Measurements from ENCODE around the gene NOL8.

Gene NOL8

DNA sequence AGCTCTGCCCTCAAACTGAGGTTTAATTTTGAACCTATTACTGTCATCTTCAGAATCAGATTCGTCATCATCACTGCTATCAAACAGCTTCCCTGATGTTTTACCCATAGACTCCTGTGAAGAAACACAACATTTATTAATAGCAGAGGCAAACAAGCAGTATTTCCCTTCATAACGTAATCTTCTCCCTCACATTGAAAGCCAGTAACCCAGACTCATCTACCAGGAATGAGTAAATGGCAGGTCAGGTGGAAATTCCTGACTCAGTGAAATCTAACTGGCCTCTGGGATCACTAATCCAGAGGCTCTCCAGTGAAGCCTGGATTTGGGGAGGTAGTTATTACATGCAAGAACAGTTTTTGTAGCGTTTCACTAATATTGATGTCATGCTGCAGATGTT is 14.6 kb downstream of the NOL8 start:
- no peak for DNase-seq (ENCODE audit: low spot score)

DNA sequence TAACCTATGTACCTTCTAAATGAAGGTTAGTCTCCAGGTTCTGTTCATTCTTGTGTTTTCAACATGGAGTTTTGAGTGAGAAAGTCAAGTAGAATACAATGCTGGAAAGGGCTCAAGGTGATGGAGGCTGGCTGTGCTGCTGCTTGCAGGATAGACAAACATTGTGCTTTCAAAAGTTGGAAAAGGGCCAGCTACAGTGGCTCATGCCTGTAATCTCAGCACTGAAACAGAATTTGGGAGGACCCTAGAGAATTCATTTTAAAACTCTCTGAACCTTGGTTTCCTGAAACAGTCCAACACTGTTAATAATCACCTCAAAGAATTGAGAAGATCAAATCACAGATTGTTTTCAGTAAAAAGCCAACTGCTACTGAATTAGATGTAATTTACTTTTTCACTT is 16.3 kb downstream of the NOL8 start:
- DNase-seq (ENCODE audit: low spot score) = no peak

DNA sequence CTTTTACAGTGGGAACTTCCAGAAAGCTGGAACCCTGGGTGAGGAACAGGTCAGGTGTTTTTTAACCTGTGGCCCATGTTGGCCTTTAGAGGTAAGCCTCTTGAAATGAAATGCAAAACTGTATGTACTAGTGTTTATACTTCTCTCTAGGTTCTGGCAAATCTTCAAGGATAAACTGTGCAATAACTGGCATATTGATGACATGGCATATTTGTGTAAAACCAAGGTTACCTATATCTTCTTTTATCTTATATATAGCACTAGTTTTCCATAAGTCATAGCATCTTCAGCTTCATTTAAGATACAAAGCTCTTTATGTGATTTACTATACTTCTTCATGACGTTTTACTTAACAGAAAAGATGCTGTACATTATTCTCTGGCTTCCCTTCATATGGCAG is 24.2 kb downstream of the NOL8 start:
- DNase-seq (ENCODE audit: low spot score) = no peak

DNA sequence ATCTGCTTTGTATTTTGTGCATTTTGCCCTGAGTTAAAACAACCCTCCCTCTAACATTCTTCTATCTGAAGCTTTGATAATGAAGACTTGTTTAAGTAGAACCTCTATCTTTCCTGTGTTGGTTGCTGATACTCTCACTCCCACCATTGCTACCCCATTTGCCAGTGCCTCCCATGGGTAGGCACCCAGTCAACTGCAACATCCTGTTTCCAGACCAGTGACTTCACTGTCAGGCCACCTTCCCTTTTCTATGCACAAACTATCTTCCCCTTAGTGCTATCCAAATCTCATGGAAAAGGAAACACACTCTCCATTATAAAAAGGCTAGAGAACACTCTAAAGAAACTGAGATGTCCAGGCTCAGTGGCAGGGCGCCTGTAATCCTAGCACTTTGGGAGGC is 26.0 kb downstream of the NOL8 start:
- DNase-seq (ENCODE audit: low spot score) = no peak

DNA sequence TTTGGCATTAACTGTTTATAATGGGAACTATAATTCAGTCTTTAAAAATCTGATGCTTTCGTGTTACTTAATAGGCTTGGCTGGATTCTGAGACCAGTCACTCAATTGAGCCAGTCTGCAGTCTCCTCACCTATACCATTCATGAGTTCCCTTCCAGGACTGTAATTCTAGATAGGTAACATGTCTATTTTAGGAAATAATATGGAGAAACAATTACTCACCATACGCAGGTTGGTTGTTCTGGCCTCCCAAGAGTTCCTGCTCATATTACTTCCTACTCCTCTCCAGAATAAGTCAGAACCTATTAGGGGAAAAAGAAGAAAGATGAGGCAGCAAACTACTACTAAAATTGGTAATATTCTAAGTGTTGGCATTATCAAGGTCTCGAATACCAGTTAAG is 27.1 kb downstream of the NOL8 start:
- no peak for DNase-seq (ENCODE audit: low spot score)

DNA sequence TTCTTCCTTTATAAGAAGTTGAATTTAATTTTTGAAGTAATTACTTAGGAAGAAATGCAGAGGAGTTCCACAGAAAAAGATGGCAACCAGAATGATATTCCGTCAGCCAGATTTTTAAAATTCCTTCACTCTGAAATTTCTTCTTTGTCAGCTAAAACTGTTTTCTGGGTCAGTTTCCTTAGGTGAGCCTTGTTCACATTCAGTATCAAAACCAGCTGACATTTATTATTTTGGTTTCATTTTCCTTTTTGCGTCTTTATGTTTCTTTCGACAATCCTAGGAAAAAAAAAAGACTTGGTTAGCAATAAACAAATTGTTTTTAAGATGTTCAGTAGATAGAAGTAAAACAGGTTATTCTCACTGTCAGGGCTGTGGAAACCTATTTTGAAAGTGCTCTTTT is 27.5 kb downstream of the NOL8 start:
- DNase-seq (ENCODE audit: low spot score) = no peak

DNA sequence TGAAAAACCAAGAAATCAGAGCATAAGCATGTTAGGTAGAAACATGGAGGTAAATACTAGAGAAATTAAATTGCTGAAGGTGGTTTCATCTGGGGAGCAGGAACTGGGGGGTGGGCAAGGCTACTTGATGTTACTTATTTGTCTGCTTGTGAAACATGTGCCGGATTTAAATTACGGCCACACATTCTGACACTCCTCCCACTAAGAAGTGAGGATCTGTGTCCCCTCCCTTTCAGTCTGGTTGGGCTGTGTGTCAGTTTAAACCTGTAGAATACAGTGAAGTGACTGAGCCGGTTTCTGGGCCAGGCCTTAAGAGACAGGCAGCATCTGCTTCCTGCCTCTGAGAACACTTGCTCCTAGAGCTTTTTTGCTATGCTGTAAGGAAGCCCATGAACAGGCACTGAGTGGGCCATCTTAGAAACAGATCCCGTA is 29.3 kb downstream of the NOL8 start:
- DNase-seq (ENCODE audit: low spot score) = peak; percentile 47

DNA sequence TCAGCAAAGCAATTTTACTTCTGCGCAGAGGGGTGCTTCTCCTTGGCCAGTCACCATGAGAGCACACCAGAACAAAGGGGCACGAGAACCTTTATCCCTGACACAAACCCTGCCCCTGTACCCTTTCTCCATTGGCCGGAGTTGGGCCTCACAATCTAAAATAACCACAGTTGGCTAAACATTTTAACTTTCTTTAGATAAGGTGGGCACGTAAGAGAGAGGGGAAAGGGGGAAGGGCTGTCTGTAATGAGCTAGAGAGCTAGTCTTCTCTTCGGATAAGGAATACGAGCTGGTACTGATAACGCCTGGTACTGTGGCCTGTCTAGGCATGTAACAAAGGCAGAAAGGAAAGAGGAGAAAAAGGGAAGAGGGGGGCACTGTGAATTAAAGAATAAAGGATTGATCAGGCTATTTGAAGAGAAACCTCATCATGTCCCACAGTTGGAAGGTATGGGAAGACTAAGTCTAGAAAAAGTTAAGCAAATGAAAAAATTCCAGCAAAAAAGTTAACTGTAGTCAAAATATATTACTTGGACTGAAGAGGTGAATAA is 29.8 kb downstream of the NOL8 start:
- peak; percentile 51 for DNase-seq (ENCODE audit: low spot score)

DNA sequence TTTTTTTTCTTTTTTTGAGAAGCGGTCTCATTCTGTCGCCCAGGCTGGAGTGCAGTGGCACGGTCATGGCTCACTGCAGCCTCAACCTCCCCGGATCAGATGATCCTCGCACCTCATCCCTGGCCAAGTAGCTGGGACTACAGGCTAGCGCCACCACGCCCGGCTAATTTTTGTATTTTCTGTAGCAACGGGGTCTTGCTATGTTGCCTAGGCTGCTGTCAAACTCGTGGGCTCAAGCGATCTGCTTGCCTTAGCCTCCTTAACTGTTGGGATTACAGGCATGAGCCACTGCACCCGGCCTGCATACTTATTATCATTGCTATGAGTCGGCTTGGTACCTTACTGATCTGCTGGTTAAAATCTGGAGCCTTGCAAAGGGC is 30.9 kb downstream of the NOL8 start:
- DNase-seq (ENCODE audit: low spot score) = peak; percentile 53

DNA sequence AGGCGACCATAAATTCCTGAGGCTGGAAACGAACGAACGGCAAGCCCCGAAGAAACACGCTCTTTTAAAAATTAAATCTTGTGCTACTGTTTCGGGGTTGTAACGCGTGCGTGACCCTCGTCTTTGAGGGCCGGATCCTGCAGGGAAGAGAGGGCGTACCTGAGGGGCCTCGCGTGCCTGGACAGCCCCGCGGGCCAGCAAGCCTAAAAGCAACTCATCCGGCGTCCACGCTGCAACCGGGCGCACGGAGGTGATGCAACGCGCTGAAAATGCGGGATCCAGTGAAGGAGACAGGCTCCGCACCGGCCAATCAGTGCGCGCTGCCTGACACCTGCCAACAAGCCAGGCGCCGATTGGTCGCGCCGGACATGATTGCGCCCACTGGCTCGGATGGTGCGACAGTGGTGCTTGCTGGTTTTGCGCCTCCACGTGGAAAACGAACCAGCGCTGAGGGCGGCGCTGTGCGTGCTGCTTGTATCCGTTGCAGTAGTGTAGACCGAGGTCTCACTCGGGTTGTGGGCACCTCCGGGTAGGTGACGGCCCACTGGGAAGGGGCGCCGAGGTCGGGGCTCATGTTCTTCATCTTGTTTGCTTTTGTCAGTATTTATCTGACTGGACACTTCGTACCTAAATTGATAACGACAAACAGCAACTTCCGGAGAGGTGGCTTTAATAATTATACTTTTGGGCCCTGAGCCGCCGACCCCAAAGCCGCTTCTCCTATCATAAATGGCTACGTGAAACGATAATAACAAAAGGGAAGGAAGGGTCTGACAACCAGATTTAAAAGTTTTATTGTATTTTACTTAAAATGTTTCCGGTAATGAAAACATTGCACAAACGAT is 31.5 kb downstream of the NOL8 start, which contains the start of gene IARS1:
Gene IARS1 (minus strand): TSS at position 246 of the 845 bp plus-strand sequence. CDS start 4,278 bp downstream, outside the sequence.
- DNase-seq (ENCODE audit: low spot score) = peak; percentile 98

DNA sequence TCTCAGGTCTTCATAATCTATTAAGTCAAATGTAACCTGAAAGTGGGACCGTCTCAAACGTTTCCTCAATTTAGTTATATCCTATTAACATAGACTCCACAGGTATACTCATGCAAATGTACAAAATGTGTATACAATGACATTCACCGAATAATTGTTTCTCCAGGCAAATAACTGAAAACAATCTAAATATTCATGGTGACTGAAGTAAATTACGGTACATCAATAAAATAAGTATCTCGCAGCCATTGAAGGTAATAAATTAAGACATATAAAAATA is 32.1 kb downstream of the NOL8 start:
- DNase-seq (ENCODE audit: low spot score) = peak; percentile 63

DNA sequence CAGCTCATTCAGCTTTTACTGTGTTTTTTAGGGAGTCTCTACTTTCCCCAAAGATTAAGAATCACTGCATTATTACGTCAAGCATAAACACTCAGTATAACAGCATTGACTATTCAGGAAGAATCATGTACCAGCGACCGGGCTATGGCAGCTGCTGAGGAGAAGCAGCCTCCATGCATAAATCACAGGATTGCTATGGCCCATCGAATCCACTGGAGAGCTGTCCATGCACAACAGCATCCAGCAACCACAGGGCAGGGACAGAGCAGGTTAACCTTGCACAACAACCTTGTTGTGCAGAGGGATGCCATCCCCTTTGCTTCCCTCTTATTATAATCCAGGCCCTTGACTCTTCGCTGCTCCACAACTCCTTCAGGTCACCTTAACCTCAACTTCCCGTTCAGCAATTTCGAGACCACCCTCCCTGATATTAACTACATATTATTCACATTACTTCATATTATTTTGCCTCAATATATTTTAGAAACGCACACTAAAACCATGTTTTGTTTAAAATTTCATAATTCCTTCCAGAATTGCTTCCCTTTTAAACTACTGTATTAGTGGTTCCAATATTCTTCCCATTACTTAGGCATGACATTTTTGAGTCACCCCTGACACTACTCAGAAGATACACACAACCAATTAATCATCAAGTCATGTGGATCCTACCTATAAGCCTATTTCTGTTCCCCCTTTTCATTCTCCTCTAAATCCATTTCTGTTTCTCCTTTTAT is 32.6 kb downstream of the NOL8 start:
- DNase-seq (ENCODE audit: low spot score) = peak; percentile 33

DNA sequence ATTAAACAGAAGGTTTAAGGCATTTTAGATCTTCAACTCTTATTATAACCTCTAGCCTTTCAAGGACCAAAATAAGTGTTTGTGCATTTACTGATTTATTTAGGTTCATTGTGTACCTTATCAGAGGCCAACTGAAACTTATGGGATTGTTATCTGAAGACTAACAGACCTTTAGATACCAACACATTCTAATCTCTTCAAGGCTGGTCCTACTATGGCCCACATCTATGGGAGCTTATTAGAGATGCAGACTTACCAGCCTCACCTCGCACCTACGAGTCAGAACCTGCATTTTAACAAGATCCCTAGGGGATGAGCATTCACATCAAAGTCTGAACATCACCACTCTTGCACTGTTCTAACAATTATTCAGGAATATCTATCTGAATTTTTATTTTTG is 33.6 kb downstream of the NOL8 start:
- peak; percentile 16 for DNase-seq (ENCODE audit: low spot score)

DNA sequence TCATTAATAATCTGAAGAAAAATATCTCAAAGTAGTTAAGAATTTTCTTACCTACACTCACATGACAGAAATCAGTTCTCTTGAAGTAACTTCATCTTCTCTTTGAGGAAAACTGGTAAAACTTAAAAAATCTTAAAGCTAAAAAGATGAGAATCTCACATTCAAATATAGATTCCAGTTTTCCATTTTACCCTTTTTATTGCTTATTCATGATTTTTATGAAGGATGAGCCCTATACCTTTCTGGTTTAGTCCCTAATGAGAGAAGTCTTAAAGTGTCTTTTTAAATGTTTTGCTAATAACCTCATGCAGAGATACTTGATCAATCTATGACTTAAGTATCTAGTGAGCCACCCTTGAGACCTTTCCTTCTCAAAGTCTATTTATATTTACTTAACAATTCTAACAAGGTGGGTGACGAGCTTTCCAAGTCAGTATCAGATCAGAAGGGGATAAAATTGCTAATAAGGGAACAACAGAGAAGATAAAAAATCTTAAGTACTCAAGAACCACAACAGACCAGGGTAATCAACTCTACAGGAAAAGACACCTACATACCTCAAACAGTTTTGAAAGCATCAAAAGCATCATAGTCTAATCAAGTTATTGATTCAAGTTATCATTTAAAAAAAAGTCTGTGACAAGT is 34.2 kb downstream of the NOL8 start:
- peak; percentile 19 for DNase-seq (ENCODE audit: low spot score)

DNA sequence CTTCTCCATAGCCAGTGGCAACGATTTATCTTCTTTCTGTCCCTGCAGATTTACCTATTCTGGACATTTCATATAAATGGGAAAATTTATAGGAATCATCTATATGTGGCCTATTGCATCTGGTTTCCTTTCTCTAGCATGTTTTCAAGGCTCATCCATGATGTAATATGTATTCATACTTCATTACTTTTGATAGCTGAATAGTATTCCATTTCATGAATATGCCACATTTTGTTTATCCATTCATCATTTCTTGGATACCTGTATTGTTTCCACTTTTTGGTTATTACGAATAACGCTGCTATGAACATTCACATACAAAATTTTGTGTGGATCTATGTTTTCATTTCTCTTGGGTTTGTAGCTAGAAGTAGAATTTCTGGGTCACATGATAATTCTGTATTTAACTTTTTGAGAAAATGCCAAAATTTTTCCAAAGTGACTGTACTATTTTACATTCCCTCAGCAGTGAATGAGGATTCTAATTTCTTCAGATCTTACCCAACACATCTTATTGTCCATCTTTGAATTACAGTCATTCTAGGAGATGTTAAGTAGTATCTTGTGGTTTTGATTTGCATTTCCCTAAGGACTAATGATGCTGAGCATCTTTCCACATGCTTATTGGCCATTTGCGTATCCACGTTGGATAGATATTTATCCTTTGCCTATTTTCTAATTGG is 35.3 kb downstream of the NOL8 start:
- DNase-seq (ENCODE audit: low spot score) = no peak

DNA sequence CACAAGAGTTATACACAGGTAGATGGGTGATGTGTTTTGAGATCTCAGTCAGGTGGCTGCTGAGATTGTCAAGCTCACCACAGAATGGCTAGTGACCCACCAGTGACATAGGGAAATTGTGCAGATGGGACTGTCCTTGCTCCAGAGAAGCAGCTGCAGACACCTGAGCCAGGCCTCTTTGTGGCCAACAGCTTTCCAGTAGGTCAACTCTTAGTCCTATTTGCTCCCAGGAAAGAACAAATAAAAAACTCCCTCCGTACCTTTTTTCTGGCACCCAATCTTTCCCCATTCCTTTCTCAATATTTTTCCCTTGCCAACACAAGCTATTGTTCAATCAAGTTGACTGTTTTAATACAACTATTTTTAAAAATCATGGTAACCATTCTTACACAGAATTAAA is 45.8 kb downstream of the NOL8 start:
- DNase-seq (ENCODE audit: low spot score) = no peak

DNA sequence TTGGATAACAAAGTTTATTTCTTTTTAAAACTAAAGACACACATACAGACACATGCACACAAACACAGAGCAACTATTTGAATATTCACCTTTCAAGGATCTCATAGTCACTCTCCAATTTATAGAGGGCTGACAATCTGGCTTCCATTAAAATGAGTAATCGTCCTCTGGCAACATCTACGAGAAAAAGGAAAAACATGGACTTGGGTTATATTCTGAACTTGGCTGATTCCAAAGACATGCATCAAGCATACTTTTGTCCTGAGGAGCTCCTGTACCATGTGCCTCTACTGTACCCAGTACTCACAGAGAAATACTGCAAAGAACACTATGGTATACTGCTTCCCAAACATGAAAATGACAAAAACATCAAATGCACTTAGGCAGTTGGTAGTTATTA is 47.0 kb downstream of the NOL8 start:
- no peak for DNase-seq (ENCODE audit: low spot score)

DNA sequence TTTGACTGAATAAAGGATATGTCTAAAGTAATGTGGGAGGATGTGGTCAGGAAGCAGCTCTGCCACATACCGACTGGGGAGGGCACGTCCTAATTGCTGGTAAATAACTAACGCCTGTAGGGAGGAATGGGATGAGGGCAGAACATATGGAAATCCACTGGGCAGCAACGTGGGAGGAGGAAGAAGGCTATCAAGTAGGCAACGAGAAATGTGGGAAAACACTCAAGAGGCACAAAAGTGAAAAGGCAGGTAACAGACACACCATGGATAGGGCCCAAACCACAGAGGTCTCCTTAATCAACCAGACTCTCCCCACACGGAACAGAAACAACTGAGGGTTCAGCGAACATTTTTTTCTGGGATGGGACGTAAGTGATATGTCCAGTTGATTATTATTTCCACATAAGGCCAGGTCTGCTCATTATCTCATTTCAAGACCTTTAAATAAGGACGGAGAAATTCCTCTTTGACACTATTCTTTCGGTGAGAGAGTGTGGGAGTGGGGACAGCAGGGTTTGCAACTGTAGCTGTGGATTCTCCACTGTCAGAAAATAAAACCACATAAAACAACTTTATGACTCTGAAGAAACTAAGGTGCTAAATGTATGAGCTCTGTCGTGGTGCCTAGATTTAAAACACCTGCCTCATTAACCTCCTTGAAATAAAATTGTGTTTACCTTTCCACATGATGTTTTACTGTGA is 48.7 kb downstream of the NOL8 start:
- no peak for DNase-seq (ENCODE audit: low spot score)

DNA sequence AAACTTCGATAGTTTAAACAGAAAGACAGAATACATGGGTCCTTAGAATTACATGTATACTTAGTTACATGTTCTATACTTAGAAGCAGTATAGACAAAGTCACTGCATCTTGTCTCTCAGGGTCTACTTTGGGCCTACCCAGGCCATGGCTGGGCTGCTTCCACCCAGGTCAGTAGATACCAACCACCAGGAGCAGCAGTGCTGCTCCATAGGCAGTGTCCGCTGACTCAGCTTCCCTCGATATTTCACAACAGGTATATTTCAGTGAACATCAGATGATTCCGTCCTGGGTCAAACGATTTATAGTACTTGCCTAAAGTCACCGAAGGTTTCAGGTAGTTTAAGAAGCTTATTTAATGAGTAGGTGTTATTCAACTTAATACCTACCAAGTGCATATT is 49.6 kb downstream of the NOL8 start:
- DNase-seq (ENCODE audit: low spot score) = no peak

DNA sequence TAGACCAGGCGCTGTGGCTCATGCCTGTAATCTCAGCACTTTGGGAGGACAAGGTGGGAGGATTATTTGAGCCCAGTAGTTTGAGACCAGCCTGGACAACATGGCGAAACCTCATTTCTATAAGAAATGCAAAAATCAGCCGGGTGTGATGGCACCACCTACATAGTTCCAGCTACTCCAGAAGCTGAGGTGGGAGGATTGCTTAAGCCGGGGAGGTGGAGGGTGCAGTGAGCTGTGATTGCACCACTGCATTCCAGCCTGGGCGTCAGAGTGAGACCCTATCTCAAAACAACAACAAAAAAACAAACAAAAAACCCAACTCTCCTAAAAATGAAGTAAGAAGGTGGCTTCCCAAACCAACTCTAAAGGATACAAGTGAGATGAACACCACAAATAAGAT is 54.6 kb downstream of the NOL8 start:
- DNase-seq (ENCODE audit: low spot score) = no peak

DNA sequence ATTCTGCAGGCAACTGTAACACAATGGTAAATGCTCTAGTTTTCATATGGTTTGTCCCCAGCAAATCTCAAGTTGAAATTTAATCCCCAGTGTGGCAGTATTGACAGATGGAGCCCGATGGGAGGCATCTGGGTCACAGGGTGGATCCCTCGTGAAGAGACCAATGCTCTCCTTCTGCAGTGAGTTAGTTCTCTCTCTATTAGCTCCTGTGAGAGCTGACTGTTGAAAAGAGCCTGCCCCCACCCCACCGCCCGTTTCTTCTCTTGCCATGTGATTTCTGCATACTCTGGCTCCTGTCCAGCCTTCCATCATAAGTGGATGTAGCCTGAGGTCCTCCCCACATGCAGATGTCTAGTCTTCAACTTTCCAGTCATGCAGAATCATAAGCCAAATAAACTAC is 58.7 kb downstream of the NOL8 start:
- no peak for DNase-seq (ENCODE audit: low spot score)

DNA sequence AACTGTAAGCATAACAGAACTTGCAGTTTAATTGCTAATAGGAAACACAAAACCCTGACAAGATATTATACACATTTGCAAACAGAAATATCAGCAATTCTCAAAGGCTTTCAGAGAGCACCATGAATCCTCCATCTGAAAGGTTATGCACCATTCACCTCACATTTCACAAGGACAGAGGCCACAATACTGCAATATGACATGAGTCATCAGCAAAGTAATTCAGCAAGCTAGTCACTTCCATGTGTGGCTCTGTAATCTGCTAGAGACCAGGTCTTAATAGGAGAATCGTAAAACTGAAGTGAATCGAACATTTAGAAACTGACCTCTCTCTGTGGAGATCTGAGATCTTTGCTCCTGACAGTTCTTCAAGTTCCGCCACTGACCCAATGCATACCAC is 60.0 kb downstream of the NOL8 start:
- DNase-seq (ENCODE audit: low spot score) = no peak
